ENCODE results near the gene POLQ.
"Not testable (repeated sequence)": the region's sequence is repeated elsewhere in the genome, so short reads cannot be mapped to it uniquely, and the experiment has no call there.

The POLQ gene

DNA sequence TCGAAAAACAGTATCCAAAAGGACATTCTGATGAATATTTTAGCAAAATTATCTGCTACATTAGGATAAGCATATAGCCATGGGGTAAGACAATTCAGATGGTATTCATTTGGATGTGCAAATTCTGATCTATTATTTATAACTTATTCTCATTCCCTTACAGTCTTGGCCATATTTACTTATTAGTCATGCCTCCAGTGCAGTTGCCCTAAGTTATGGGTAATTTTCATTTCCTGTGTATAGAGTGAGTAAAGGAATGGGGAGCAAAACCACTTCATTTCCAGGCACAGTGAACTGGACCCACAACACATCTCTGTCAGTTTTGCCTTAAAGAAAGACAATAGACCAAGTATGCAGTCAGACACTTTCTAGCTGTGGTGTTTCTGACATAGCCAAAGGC lies 134.3 kb downstream of the POLQ start:
- DNase-seq, result peak; percentile 37

DNA sequence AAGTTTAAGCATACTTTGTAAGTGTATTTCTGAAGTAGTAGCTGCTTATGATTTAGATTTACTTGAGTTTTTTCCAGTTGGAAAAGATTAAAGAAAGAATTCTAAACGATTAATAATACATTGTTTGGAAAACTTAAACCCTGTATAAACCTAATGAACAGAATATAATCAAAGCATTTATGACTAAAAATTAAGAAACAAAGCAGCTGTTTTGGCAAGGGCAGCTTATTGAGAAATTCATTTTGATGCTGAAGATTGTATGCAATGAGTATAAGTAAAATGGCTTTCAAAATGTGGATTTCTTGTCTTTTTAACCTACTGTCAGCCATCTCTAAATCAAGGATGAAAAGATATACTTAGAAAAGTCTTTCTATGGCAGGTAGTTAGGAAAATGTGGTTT lies 140.2 kb downstream of the POLQ start:
- no peak for DNase-seq

DNA sequence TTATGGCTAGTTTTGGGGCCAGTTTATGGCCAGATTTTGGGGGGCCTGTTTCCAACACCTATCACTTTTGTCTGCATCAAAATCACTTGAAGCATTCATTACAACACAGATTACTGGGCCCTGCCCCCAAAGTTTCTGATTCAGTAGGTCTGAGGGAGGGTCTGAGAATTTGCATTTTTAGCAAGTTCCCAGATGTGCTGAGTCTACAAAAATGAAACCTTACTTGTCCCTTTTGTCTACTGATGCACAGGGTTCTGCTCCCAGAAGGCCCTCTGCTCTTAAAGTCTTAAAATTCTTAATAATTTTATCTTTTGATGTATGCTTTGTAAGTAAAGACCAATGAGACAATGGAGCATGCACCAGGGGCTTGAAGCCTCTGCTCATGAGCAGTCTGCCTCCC lies 146.0 kb downstream of the POLQ start:
- no peak for DNase-seq

DNA sequence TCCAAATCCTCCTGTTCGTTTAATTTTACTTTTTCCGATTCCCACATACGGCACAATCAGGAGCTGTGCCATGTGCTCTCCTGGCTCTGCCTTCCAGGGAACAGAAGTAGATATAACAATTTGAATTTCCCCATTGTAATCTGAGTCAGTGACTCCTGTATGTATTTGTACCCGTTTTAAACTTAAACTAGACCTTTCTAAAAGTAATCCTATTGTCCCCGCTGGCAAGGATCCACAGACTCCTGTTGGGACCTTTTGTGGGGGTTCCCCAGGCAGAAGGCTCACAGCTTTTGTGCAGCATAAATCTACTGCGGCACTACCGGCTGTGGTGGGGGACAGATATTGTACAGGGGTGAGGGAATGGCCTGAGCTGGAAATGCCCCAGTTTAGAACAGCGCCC lies 147.7 kb downstream of the POLQ start:
- not testable (repeated sequence) for DNase-seq

DNA sequence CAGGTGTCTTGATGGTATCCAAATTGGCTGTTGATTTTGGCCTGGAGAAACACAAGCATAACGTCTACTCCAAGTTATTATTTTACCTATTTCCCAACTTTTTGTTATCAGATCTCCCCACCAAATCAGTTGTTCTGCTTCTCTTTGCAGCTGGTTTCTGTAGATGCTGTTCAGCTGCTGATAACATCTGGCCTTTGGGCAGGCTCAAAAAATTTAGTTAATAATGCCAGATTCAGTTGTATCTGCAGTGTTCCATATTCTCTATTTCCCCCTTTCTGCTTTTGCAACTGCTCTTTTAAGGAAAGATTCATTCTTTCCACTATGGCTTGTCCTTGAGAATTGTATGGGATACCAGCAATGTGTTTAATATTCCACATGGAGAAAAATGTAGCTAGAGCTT lies 149.8 kb downstream of the POLQ start:
- not testable (repeated sequence) for DNase-seq

DNA sequence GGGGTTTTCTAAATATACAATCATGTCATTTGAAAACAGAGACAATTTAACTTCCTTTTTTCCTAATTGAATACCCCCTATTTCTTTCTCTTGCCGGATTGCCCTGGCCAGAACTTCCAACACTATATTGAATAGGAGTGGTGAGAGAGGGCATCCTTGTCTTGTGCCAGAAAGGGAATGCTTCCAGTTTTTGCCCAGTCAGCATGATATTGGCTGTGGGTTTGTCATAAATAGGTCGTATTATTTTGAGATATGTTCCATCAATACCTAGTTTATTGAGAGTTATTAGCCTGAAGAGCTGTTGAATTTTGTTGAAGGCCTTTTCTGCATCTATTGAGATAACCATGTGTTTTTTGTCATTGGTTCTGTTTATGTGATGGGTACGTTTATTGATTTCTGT lies 157.5 kb downstream of the POLQ start:
- not testable (repeated sequence) for DNase-seq
